GM03348 (cell line): ENCODE data around the gene MAGEC2.

Experiments
- DNase-seq: peaks from one replicate; pipeline ENCODE4 v3.0.0; 2012; ENCODE audit warnings: low spot score

The MAGEC2 gene, protein sequence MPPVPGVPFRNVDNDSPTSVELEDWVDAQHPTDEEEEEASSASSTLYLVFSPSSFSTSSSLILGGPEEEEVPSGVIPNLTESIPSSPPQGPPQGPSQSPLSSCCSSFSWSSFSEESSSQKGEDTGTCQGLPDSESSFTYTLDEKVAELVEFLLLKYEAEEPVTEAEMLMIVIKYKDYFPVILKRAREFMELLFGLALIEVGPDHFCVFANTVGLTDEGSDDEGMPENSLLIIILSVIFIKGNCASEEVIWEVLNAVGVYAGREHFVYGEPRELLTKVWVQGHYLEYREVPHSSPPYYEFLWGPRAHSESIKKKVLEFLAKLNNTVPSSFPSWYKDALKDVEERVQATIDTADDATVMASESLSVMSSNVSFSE

DNA sequence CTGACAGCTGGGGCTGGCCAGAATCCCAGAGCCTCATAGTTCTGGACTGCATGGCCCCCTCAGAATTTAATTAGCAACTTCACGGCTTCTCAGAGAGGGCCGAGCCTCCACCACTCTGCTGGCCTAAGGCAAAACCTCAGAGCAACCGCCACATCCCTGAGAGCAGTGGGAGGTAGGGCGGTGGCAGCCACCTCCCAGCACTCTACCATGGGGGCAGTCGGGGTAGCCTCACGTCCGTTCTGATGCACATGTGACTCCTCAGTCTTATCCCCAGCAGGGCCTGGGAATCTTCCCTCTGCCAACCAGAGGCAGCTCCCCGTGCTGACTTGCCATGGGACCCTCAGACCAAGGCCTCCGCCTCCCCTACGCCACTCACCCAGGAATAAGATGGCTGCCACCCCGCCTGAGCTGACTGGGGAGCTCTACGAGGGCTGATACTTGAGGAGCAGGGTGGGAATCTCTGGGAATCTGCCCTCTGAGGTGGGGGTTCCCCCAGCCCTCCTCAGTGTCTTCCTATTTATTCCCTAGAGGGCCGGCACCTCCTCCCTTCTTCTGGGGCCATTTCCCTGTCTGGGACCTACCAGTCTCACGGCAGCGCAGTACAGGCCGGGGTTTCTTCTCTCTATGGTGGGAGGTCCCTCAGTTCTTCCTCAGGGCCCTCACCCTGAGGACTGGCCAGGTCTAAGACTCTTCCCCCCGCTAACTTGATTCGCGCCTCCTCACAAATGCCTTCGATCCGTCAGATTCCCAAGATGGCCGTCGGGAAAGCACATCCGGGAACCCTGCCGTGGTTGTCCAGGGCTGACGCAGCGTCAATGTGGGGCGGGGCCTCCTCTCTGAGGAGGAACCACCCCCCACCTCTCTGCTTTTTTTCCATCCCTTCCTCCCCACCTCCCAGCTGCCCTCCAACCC is at the start of gene MAGEC2:
MAGEC2 (minus strand) TSS at position 769 of the 912 bp plus-strand sequence. CDS start 1,303 bp downstream, outside the sequence.
- no peak for DNase-seq

DNA sequence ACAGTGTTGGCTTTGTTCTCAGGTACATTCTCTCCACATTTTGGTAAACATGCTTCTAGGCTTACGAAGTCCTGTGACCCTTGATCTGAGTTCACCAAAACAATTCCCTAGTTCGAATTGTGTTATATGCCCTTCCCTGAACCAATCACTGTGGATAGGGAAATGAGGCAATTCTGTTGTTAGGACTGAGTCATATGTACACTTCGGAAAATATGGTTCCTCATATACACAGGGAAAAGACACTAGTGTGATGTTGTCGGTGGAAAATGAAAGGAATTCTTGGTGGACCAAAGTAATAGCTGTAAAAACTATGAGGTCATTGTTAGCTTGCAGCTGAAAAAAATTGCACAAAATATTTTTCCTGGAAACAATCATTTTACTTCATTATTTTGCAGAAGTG is 46.6 kb upstream of the MAGEC2 start:
- DNase-seq: no peak

DNA sequence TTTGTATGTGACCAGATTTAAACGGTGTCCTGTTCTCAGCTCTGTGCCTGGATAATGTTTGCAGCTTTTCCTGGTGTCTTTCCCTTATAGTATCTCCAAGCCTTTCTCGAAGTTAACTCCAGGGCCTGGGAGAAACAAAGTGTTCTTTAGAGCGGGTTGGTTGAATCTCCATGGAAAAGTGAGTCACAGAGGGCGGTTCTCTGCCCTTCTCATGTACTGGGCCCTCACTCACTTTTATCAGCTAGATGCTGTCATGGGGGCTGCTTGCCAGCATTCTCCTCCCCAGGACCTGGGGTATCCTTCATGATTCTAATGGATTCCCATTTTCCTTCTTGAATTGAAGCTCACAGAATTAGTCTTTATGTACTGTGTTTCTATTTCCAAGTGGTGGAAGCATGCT is 46.1 kb upstream of the MAGEC2 start:
- DNase-seq: no peak

DNA sequence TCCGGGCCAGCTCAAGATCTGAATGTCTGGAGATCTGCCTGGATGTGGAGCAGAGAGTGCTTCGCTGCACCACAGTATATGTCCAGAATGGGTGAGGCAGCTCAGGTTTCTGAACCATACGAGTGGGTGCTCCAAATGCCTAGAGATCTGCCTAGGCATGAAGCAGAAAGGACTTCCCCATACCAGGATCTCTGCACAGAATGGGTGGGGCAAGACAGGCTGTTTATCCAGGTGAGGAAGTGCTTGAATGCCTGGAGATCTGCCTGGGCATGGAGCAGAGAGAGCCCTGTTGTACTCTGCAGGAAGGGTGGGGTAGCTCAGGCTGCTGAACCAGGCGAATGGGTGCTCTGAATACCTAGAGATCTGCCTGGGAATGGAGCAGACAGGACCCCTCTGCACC is 45.4 kb upstream of the MAGEC2 start:
- DNase-seq: no peak

DNA sequence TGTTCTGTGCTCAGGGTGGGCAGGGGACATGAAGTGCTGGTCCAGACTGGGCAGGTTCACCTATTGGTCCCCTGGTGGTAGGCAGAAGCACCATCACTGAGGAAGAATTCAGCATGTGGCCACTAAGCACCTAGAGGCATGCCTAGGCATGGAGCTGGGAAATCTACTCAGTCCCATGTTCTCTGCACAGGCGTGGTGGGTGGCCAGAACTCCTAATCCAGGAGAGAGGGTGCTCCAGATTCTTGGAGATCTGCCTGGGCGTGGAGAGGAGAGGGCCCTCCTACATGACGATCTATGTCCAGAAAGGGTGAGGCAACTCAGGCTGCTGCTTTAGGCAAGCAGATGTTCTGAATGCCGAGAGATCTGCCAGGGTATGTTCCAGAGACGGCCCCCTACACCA is 44.6 kb upstream of the MAGEC2 start:
- no peak for DNase-seq

DNA sequence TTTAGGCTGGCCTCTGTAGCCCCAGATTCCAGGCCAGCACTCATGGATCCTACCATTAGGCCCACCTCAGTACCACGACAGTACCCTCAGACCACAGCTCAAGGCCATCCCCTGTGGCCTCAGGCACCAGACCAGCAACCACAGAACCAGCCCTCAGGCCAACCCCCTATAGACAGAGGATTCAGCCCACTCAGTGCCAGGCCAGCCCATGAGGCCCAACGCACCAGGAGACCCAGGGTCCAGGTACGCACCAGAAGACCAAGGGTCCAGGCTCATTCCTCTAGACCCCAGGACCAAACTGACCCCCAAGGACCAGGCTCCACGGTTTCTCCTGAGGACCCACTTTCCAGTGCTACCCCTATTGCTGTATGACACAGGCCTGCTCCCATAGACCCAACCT is 39.5 kb upstream of the MAGEC2 start:
- DNase-seq: no peak

DNA sequence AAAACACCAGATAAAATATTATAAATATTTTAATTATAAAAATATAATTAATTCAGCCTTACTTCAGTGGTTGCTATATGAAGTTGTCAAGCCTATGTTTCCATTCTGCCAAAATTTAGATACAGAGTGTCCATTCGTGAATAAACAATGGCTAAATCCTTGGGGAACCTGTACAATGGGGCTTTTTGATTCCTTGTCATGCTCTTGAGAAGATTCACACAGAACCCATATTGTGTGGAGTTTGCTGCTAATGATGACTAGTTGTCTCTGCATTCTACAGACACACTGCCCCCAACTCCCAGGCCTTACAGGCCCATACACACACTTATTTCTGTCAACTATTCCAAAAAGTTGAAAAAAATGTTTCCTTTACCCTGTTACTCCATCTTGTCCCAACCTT is 33.4 kb upstream of the MAGEC2 start:
- no peak for DNase-seq

DNA sequence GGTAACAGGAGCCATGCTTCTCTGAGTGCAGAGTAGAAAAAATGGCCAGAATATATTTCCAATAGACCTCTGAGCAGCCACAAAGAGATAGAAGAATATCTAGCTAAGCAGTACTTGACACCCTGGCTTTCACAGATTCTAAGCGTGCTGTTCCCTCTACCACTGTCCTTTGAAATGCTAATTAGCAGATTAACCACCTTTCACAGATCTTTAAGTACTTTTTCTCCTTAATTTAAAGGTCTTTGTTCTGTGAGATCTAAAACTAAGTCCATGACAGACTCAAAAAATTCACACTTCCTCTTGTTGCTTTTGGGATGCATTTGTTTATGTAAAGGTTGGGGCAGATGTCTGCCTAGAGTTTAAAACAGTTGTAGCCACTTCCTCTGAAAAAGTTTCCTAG is 28.3 kb upstream of the MAGEC2 start:
- no peak for DNase-seq

DNA sequence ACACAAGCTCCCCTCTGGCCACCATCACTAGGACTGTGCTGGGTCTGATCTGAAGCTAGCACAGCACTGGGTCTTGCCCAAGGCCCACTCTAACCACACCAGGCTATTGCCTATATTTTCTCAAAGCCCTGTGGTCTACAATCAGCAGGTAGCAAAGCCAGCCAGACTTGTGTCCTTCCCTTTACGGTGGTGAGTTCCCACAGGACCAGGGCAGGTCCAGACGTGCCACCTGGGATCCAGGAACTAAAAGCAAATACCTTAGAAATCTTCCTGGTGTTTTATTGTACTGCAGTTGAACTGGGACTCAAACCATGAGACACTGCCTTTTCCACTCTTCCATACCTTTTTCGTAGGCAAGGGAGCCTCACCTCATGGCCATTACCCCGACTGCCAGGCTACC is 9.0 kb upstream of the MAGEC2 start:
- no peak for DNase-seq

DNA sequence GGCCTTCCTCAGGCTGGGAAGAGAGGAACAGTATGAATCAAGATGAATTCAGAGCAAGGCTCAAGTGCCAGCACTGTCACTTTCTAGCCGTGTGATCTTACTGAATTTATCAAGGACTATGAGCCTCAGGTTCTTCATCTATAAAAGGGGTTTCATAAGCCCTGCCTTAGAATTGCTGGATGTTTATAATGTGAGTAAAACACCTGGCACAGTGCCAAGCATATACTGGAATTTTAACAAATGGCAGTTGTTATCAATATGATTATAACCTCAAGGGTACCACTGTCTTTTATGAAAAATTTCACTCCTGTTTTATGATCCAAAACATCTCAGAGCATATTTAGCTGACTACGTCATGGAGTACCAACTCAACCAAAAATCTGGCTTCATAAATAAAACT is 4.0 kb downstream of the MAGEC2 start:
- no peak for DNase-seq

DNA sequence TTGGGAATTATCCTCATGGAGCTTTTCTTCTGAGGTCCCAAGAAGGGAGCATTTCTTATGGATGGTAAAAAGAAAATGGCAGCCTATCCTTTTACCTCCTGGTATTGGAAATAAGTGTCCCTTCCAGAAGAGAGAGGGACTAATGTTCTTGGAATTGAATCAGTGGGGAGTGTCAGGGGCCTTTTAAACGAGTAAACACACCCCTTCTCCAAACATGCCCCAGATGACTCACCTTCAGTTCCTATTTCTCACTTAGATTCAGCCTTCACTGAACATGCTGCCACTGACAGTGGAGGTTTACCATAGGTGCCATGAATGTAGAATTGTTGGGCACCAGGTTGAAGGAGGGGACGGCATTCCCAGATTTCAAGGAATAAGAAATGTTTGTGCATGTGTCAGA is 19.0 kb downstream of the MAGEC2 start:
- no peak for DNase-seq

DNA sequence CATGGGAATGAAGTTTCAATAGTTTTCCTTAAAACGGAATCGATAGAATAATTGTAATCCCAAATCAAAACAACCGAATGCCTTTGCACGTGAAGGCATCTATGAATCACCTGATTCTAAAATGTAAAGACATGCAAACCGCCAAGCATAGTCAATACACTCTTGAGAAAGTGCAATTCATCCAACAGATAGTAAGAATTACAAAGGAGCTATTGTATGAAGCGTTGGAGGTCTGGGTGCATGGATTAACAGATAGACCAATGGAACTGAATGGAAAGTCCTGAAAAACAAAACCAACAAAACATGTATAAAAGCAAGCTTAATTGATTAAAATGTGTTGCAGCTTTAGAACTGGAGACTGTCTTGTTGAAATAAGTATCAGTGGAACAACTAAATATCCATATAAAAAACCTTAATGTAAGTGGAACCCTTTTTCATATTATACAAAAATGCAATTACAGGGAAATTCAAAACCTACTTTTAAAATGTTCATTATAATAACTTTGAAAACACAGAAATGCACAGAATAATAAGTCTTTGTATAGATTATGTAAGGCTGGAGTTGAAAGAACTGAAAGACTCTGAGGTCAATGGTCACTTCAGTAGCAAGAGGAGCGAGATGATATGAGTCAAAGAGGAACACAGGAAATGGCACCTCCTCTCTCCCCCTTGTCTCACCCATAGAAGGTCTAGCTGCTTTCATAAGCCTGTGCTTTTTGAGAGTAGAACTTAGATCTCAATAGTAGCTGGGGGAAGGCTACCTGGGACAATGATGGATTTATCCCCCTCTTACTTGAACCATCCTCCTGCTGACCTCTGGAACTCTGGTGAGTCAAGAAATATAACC is 20.1 kb downstream of the MAGEC2 start:
- no peak for DNase-seq

DNA sequence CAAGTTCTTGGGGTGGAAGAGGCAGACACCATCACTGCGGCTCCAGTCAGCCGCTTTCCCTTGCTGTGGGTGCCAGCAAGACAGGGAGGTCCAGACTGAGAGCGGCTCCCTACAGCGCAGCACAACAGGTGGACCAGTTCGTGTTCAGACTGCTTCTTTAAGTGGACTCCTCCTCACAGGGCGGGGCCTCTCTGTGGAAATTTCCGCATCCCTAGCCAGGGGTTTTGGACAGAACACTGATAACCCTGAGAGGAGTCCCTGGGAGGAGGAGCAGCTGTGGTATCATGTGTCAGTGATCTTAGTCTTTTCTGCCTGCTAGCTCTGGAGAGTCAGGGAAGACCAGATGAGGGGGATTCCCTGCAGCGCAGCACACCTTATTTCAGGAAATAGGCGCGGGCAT is 48.5 kb downstream of the MAGEC2 start:
- no peak for DNase-seq
